ENCODE measurements around the gene SFMBT2.

SFMBT2 gene

DNA sequence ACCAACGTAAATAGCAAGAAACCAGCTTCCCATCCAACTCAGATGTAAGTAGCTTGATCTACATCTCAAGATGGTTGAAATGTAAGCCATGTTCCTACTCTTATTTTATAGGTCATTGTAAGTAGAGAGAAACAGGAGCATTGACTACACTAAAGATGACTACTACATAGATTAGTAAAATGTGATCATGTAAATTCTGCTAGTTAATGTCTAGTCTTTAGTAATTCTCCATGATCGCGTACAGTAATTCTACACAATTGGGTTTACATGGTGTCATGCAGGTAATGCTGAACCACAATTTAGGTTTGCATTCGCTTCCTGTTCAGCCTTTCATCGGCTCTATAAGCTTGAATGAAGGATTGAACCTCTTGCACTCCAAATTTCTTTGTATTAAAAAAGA is 14.9 kb upstream of the SFMBT2 start:
- DNase-seq: no peak

DNA sequence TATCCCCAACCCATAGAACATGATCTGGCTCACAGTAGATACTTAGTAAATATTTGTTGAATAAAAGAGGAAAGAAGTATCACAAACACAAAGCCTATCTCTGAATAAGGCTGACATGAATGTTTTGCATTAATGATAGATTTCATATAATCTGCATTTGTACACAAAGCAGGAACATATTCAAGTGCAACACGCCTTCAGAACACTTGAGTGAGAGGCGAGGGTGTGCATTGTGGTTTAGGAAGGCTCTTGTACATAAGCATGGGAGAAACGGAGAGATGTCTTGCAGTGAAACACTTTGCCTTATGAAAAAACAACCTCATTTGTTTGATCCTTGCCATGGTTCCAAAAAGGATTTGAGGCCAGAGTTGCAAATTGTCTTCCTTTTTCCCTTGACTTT is 14.1 kb upstream of the SFMBT2 start:
- no peak for DNase-seq

DNA sequence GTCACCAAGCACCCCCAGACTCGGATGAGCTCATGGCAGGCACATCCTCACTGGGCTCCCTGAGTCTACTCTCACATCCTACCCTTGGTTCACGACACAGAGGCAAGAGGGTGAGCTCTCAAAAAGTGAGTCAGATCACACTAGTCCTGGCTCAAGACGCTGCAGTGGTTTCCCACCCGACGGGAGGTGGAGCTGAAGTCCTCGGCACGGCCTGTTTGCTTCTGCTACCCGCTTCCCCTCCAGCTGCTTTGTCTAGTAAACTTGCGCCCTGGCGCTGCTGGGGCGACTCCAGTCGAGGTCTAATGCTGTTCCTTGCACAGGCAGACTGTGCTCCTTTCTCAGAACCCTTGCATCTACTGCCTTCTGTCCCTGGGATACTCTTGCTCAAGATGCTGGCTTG is 13.5 kb upstream of the SFMBT2 start:
- DNase-seq: no peak

DNA sequence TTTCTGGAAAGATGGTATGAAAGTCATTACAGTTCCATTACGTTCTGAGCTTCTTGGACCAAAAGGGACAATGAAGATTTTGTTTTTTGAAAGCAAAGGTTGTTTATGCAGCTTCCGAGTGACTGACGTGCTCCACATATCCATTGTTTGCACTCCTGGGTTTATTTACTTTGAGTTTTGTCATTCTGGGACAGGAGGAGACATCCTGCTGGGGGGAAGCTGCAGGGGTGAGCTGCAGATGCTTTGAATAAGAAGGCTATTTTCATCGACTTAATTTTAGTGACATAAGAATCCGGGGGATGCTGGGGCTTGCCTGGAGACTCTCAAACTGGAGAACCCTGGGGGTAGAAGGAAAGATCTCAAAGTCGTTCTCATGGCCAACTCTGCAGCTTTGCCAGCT is 12.7 kb upstream of the SFMBT2 start:
- DNase-seq: no peak

DNA sequence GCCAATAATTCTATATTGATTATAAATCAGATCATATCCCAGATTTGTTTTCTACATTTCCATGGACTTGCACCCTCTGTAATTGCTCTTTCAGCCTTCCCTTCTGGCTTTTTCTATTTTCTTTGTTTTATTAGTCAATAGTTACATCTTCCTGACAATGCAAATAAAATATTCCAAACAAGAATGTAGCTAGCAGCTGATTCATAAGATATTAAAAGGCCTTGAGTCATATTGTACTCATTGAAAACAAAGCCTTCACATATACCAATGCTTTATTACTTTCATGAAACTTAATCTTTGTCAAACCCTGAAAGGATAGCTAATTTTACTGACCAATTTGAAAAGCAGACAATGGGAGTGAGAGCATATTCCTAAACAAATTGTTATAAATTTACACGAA is 10.7 kb upstream of the SFMBT2 start:
- no peak for DNase-seq

DNA sequence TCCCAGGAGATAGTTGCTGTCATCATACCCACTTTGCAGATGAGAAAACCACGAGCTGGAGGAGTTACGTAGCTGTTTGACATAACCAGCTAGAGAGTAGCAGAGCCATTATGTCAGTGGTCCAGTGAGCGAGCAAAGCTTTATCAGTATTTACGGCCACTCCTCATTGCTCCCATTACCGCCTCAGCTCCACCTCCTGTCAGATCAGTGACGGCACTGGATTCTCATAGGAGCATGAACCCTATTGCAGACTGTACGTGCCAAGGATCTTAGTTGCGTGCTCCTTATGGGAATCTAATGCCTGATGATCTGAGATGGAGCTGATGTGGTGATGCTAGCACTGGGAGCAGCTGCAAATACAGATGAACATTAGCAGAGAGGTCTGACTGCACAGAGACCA is 9.2 kb upstream of the SFMBT2 start:
- no peak for DNase-seq

DNA sequence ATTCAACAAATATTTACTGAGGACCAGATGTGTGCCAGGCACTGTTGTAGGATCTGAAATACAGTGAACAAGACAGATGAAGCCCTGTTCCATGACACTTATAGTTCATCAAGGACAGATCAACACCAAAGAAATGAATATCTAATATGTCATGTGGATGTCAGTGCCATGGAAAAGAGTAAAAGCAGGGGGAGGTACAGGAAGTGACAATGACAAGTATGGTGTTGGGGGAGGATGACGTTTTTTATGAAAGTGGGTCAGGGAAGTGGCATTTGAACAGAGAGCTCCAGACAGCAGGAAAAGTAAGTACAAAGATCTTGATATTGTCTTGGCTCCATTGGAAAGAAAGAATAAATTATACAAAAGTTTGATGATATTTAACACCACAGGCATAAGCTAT is 7.0 kb upstream of the SFMBT2 start:
- DNase-seq: no peak

DNA sequence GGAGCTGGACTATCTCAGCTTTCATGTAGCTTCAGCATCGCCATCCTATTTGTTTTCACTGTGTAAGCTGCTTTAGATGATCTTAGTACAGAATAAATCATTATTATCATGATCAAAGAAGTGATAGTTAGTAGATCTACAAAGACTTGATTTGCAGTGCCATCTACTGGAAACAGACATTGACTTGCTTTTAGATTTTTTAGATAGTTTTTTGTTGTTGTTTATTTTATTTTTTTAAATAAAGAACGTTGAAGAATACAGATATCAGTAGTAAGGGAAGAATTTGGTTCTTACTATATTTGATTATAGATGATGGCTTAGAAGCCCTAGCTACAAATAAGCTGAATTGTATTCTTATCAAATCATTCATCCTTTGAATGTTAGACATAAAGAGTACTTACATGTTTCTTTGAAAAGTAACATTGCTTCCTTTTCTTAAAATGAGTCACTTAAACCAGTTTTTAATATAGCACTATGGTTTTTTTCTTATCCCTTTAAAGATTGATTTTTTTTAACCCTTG is 6.3 kb upstream of the SFMBT2 start:
- no peak for DNase-seq

DNA sequence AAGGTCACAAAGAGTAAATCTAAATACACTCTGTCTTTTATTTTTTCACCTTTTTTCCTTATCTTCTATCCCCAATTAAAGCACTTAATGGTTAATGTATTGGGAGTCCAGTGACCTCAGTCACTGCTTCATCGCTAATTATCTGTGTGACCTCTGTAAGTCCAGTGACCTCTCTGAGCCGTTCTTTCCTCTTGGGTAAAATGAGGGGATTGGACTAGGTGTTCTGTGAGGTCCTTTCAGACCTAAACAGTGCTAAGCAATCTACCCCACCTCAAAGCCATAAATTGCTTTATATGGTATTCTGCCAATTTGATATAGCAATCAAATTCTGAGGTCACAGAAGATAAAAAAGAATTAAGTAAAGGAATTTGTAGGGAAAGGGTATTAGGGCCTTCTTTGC is 3.9 kb upstream of the SFMBT2 start:
- DNase-seq: no peak

DNA sequence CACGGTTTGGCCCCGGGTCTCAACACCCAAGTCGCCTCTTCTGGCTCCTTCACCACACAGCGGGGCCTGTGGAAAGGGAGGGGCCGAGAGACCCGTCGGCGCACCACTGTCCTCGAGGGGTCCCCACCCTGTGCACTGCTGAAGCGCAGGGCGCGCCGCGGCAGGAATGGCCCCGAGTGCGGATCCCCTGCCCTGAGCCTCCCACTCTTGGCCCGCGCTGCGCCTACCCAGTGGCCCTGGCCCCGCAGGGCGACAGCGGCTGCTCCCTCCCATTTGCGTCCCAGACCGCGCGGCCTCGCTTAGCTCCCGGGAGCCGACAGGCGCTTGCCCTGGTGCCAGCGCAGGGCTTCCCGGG is 2.1 kb upstream of the SFMBT2 start:
- DNase-seq: no peak

DNA sequence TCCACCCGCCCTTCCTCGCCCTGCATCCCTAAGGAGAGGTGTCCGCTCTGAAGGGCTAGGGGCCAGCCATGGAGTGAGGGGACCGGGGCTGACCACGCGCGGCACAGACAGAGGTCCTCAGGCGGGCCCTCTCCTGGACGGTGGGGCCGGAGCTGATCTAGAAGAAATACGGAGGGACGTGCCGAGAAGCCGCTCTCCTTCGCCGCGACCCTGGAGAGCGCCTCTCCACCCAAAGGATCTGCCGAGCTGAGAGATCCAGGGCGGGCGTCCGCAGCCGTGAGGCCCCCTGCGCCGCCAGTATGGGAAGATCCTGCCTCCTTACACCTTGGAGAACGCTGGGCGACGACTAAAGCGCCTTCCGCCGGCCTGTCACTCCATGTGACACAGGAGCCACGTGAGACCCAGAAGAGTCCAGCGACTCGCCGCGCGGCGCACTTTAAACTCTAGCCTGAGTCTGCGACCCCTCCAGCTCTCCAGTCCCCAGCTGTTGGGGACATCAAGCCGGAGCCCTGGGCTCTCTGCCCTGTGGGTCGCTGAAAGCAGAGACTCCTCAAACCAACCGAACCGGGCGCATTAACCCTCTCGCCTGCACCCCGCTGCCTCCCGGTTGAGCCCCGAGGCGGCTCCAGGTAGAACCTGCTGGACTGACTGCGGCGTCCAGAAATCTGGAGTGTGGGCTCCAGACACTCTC is 1.5 kb upstream of the SFMBT2 start:
- DNase-seq: peak; percentile 80

DNA sequence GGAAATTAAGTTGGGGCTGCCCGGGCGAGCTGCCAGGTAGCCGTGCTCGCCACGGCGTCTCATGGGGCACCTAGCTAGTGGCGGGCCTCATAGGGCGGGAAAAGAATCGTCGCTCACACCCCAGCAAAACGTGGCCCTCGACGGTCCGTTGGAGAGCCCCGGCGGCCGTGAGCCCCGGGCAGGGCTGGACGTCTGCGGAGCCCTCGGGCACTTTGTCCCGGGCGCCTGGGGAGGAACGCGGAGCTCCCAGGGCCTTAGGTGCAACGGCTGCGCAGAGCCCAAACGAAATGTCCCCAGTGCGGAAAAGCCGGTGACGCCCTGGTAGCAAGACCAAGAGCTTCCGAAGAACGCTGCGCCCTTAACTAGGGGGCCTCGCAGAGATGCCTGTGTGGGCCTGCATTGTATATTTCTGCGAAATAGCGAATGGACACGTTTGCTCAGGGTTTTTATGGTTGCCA is 866 bp upstream of the SFMBT2 start:
- peak; percentile 63 for DNase-seq

DNA sequence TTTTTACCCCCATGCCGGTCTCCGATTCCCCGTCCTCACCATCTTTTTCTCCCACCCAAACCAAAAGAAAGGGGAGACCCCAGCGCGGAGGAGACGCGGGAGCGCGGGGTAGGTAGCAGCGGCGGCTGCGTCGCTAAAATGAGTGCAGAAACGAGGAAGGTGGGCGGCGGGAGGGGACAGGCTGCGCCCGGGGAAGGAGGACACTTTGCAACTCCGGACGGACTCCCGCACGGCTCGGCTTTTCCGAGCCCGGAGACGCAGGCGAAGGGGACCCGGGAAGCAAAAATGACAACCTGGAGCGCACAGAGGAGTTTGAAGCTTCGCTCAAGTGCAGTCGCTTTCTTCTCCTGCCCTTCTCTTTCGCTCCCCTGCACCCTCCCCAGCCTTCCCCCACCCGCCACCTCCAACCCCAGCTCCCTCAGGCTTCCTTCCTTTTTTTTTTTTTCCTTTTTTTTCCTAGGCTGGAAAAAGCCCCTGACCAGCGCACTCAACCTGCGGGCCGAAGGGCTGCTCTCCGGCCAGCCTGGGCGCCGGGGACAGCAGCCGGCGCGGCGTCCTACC is 453 bp downstream of the SFMBT2 start:
- peak; percentile 72 for DNase-seq

DNA sequence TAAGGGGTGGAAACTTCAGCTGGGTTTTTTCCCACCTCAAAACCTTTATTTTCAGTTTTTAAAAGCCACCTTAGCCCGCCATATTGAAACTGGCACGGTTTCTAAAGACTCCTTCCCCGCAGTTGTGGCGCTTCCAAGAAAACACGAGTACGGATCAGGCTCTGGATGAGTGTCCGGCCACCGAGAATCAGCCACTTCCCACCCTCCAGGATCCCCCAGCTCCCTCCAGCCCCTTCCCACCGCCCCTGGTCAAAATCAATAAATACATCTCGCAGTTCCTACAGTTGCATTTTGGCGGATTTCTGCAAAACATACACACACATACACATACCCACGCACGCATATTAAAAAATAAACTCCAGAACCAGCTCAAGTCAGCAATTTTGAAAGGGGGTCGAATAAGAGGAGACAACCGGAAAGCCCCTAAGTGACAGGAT is 1.1 kb downstream of the SFMBT2 start:
- no peak for DNase-seq

DNA sequence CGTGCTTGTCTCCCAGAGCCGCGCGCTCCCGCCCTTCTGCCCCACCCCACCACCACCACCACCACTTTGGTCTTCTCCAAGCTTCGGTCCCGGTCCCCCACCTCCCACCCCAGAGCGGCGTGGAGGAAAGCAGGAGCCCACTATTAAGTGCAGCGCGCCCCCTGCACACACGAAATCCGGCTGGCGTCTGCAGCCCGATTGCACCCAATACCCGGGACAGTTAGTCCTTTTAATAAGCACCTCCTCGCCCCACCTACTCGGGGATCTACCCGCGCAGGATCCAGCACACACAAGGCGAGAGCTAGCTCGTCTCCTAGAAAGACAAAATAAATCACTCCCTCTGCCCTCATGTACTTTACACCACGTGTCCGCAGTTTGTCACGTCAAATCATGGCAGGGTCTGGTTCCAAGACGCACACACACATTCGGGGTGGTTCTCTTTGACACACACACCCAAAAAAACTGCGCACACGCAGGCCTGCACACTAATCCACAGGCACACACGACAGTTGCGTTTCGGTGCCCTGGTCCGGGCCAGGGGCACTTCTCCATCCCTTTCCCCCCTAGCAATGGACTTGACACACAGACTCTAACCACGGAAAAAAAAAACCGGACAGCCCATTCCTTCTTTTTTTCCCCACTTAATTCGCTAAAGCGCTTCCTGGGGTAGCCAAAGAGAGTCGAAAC is 1.6 kb downstream of the SFMBT2 start:
- DNase-seq: peak; percentile 68

DNA sequence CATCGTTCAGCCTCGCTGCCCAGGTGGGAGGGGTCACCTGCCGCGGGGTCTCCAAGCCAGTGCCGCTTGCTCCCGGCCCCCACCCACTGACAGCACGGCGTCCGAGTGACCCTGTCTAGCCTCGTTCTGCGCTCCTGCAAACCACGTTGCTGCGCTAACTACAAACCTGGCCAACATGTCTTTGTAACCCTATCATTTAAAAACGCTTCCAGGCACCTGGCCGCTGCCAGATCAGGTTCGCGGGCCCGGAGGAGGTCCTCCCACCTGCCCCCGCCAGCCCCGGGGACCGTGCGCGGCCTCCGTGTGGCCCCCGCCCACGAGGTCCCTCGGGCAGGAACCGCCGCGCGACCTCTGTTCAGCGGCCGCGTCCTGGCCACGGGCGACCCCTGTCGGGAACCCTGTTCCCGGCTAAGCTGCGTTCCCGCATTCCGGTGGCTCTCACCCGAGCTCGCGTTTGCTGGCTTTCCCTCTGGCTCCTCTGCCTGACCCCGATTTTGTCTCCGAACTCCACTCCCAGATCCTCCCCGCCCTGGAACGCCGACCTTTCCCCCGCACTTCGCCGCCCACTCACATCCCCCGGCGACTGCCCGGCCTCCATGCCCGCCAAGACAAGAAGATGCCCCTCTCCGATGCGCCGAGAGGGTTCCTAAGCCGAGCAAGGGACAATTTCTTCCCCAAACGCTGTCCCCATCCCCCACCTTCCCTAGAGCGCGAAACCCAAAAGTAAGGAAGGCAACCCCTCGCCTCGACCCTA is 2.4 kb downstream of the SFMBT2 start:
- DNase-seq: peak; percentile 79

DNA sequence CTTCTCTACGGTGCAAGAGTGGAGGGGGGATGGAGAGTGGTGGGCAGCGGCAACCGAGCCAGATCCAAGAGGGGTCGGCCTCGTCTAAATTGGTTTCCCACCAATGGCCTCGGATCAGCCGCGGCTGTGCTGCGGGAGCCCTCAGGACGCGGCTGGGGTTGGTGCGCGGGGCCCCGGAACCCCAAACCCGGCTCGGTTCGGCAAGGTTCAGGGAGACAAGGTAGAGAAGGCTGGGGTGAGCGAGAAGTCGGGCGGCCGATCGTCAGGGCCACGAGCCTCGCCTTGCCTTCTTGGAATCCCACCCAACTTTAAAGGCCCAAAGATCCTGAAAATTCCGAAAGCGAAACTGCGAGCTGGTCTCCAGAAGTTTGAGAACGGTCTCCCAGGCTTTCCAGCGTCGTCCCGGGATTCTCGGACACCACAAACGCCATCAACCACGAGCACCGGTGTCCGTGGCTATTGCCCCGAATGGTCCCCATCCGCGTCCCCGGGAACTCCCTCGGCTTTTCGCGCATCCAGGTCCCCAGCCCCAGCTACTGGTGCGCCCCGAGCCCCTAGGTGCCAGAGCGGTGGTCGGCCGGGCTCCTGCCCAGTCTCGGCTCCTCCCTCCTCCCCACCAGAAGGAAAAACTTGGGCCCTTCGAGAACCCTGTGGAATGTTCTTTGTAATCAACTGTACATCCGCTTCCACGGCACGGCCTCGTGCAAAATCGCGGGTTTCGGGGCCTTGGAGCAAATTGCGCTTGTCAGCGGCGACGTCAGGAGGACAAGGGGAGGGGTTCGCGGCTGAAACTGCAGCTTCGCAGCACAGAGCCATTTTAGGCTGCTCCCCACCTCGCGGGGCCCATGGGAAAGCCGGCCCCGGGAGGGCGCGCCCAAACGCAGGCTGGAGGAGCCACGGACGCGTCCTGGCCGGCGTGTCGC is 3.2 kb downstream of the SFMBT2 start:
- DNase-seq: peak; percentile 82

DNA sequence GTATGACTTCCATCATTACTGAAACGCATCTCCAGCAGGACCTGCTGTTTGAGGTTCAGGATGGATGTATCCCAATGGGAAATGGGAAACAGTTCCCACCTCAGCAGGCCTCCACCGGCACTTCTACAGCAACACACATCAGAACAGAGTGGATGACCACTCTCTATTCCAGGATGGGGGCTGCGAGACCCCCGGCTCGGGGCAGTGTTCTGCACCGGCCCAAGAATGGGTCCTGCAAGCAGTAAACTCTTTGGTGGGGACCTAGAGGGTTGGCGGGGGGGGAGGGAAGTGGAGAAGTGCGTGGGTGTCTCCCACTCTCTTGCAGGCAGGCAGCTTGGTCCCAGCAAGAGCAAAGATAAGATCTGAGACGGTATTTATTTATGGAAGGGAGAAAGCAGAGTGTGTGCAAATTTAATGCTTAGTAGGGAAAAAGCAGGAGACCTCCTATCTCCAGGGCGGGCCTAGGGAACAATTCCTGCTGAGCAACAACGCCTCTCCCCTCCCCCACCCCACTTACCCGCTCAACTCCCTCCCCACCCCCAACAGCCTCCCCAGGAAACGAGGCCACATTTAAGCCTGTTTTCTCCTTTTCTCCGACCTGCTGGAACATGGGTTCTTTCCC is 4.0 kb downstream of the SFMBT2 start:
- DNase-seq: peak; percentile 24

DNA sequence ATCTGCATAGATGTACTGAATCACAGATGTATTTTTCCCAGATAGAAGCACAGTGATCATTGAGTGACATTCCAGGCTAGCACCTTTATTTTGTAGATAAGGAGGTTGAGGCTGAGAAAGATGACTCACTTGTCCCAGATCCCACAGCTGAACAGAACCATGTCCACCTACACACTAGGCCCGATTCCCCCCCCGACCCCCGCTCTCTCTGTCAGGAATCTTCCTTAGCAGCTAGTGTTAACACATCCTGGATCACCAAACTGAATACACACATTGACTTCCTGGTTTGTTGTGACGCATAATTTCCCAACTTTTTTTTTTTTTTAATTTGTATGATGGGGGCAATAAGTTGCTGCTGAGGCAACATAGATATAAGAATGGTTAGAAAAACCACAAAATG is 5.2 kb downstream of the SFMBT2 start:
- DNase-seq: no peak

DNA sequence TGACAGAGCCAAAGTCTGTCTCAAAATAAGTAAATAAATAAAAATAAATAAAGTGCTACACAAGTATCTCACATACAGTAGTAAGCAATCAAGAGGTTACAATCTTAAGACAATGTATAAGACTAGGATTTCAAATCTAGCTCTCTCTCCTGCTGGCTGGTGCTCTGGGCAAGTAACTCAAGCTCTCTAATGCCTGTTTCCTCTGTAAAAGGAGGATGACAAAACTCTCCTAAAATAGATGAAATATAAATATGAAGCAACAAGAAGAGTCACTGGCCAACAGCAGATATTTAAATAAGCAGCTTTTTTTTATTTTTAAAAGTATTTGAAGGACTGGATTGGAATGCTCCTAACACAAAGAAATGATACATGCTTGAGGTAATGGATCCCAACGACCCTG is 7.2 kb downstream of the SFMBT2 start:
- no peak for DNase-seq

DNA sequence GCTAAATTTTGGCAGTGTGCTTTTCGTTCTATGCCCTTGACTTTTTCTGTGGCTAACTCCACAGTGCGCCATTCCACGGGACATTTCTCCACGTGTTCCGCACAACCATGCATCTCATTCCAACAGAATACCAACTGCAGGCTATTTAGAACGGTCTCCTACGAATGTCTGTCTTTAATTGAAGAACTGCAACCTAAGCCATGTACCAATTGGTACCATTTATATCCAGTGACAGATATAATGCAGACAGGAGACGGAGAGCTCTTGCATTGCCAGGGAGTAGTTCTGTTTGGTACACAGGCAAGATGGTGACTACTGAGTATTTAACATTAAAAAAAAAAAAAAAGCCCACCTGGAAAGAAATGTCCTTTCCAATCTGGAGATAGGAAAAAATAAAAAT is 9.1 kb downstream of the SFMBT2 start:
- no peak for DNase-seq

Measured in right kidney (tissue), 1 donor.